ENCODE results near the gene MLLT3. TPM values are rescaled to one million over a fixed set of nuclear protein-coding genes. Genes with fewer than 3 reads are reported as not detected.

The MLLT3 gene
- total RNA-seq, 1 donor from 2014 or later: 50.7 TPM

DNA sequence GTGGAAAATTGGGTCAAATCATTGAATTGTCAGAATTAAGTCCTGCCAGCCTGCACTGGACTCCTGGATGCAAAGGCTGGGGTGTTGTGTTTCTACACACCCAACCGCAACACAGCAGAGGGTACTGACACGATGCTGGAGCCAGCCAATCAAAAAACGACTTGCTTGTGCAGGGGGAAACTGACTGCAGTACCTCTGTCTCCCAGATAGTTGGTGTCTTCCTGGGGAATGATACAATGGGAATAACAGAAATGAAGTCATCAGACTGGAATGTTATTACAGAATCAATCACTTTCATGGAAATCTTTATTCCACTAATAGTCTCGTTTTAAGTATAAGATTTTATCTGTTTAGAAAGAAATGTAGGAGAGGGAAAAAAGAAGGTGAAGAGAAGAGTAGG lies 330.3 kb downstream of the MLLT3 start:
- intact Hi-C loops (cut with micrococcal nuclease): no loop called here

Other genes starting within 250 kb of the MLLT3 start
- 28.6 and 31.1 TPM in 2 replicates for gene FOCAD, start 61.8 kb upstream of the MLLT3 start, total RNA-seq

Measured in T-helper 1 cell treated with Interleukin-12 subunit alpha and Interleukin-12 subunit beta and Interleukin-4 antibody, amounts not matched to agents 30 ng/mL and 1 ng/mL, for 36 hours (primary cell).